Trophoblast cell (in vitro differentiated cells and primary cell): ENCODE measurements around the gene IGSF9.
A peak's percentile ranks its signal among the peaks of the same experiment; 100 is the strongest.

ENCODE experiments used
- DNase-seq, 2 donors: peaks; one replicate each; pipeline ENCODE4 v3.0.0-alpha.2; 2016
- H2AFZ ChIP-seq: 2 replicates; pipeline ENCODE4 v1.6.1; 2013; ENCODE audit warnings: low read length, moderate library complexity, mild to moderate bottlenecking; ENCODE audit not compliant: insufficient read depth, poor library complexity
- H2AK5ac ChIP-seq: 2 replicates; pipeline ENCODE4 v1.6.1; 2013; ENCODE audit warnings: mild to moderate bottlenecking, low read length
- H2BK120ac ChIP-seq: 2 replicates; pipeline ENCODE4 v1.6.1; 2013; ENCODE audit warnings: low read length, mild to moderate bottlenecking, moderate library complexity; ENCODE audit not compliant: insufficient read depth, poor library complexity
- H2BK12ac ChIP-seq: 2 replicates; pipeline ENCODE4 v1.6.1; 2013; ENCODE audit warnings: mild to moderate bottlenecking, low read length, moderate library complexity
- H2BK5ac ChIP-seq: 2 replicates; pipeline ENCODE4 v1.6.1; 2013; ENCODE audit warnings: low read length, low read depth, moderate library complexity, mild to moderate bottlenecking; ENCODE audit not compliant: poor library complexity
- H3K14ac ChIP-seq: 2 replicates; pipeline ENCODE4 v1.6.1; 2013; ENCODE audit warnings: mild to moderate bottlenecking, low read length
- H3K18ac ChIP-seq: 2 replicates; pipeline ENCODE4 v1.6.1; 2013; ENCODE audit warnings: mild to moderate bottlenecking, low read length
- H3K23ac ChIP-seq: 2 replicates; pipeline ENCODE4 v1.6.1; 2013; ENCODE audit warnings: low read length
- H3K27ac ChIP-seq: 2 replicates; pipeline ENCODE4 v1.5.1; 2013; ENCODE audit warnings: low read depth, mild to moderate bottlenecking, inconsistent platforms, low read length, moderate library complexity
- H3K27me3 ChIP-seq: 2 replicates; pipeline ENCODE4 v1.6.1; 2013; ENCODE audit warnings: inconsistent platforms, mild to moderate bottlenecking, low read length, moderate library complexity; ENCODE audit not compliant: insufficient read depth
- H3K36me3 ChIP-seq, 2 experiments: 1 replicate in 1 of 2; 2 replicates in 1 of 2; pipeline ENCODE4 v1.6.1; 2013; ENCODE audit warnings: low read length in 2 of 2, mild to moderate bottlenecking in 2 of 2, moderate library complexity in 1 of 2; ENCODE audit not compliant: insufficient read depth in 2 of 2, control insufficient read depth in 1 of 2
- H3K4ac ChIP-seq: 2 replicates; pipeline ENCODE4 v1.6.1; 2013; ENCODE audit warnings: low read depth, mild to moderate bottlenecking, low read length, moderate library complexity
- H3K4me1 ChIP-seq, 2 experiments: 1 replicate in 1 of 2; 2 replicates in 1 of 2; pipeline ENCODE4 v1.6.1; 2013; ENCODE audit warnings: low read length in 2 of 2, mild to moderate bottlenecking in 2 of 2, moderate library complexity in 1 of 2; ENCODE audit not compliant: insufficient read depth in 2 of 2, control insufficient read depth in 1 of 2
- H3K4me2 ChIP-seq: 2 replicates; pipeline ENCODE4 v1.6.1; 2013; ENCODE audit warnings: inconsistent platforms, mild to moderate bottlenecking, low read length, moderate library complexity
- H3K4me3 ChIP-seq: 2 replicates; pipeline ENCODE4 v1.5.1; 2013; ENCODE audit warnings: mild to moderate bottlenecking, low read depth, low read length, inconsistent platforms
- H3K79me1 ChIP-seq: one replicate; pipeline ENCODE4 v1.6.1; 2013; ENCODE audit warnings: low read length
- H3K79me2 ChIP-seq: 2 replicates; pipeline ENCODE4 v1.6.1; 2013; ENCODE audit warnings: low read length, mild to moderate bottlenecking; ENCODE audit not compliant: control insufficient read depth, insufficient read depth, poor library complexity
- H3K9ac ChIP-seq: 2 replicates; pipeline ENCODE4 v1.6.1; 2013; ENCODE audit warnings: mild to moderate bottlenecking, low read length
- H3K9me3 ChIP-seq: 2 replicates; pipeline ENCODE4 v1.6.1; 2013; ENCODE audit warnings: low read depth, mild to moderate bottlenecking, control low read depth, inconsistent platforms, low read length; ENCODE audit not compliant: insufficient read depth
- H4K12ac ChIP-seq: 2 replicates; pipeline ENCODE4 v1.6.1; 2013; ENCODE audit warnings: low read depth, mild to moderate bottlenecking, low read length, moderate library complexity
- H4K8ac ChIP-seq: 2 replicates; pipeline ENCODE4 v1.6.1; 2013; ENCODE audit warnings: low read depth, mild to moderate bottlenecking, low read length, moderate library complexity
- H4K91ac ChIP-seq: one replicate; pipeline ENCODE4 v1.6.1; 2013; ENCODE audit warnings: low read depth, mild to moderate bottlenecking, low read length, moderate library complexity
- WGBS: extraction: QIAGEN DNeasy Blood & Tissue Kit; methylation state at CpG from one replicate; pipeline ENCODE4 v1.1.7; 2013; ENCODE audit warnings: missing lambda C conversion rate; ENCODE audit not compliant: insufficient read length, insufficient coverage; ENCODE audit errors: extremely low coverage; 5-methylcytosine and 5-hydroxymethylcytosine counted together

IGSF9 gene

GRCh38 chr1:159889202-159889601, 56.2 kb downstream of the IGSF9 start:
- no peaks in the 10 kb centered on the region for H3K9me3 ChIP-seq
- no peak overlapping the region for H3K4me3 ChIP-seq
- peak overlapping the region; percentile 39 for H3K4ac ChIP-seq
- no peak overlapping the region for H3K9ac ChIP-seq
- peak overlapping the region; percentile 35 for H3K27ac ChIP-seq
- no peak overlapping the region for H2AFZ ChIP-seq
- no peak overlapping the region for H3K23ac ChIP-seq
- H2BK5ac ChIP-seq = peak overlapping the region; percentile 67
- peaks cover 12% of the 10 kb centered on the region for H3K79me1 ChIP-seq
- H3K4me1 ChIP-seq = peaks cover 11% of the 10 kb centered on the region in 2 experiments
- H3K27me3 ChIP-seq = no peaks in the 10 kb centered on the region
- peak overlapping the region; percentile 92 for H2BK12ac ChIP-seq
- DNase-seq = no peak
- no peak overlapping the region for H3K4me2 ChIP-seq
- H4K91ac ChIP-seq = peak overlapping the region; percentile 88
- peak overlapping the region; percentile 61 for H2BK120ac ChIP-seq
- H2AK5ac ChIP-seq = peak overlapping the region; percentile 80
- peak overlapping the region; percentile 55 for H4K8ac ChIP-seq
- H3K14ac ChIP-seq = peak overlapping the region; percentile 79
- H3K79me2 ChIP-seq = no peaks in the 10 kb centered on the region
- H4K12ac ChIP-seq = no peak overlapping the region
- peak overlapping the region; percentile 72 for H3K18ac ChIP-seq
- H3K36me3 ChIP-seq = no peaks in the 10 kb centered on the region
- no CpG with 5 or more reads among the region's 4 CpGs for WGBS

- no peak overlapping the region for H3K18ac ChIP-seq
- H2BK120ac ChIP-seq = no peak overlapping the region
- H3K36me3 ChIP-seq = no peaks in the 10 kb centered on the region
- H3K79me2 ChIP-seq = no peaks in the 10 kb centered on the region
- no peak overlapping the region for H2BK12ac ChIP-seq
- H3K4ac ChIP-seq = no peak overlapping the region
- no peak overlapping the region for H2AFZ ChIP-seq
- H3K4me3 ChIP-seq = no peak overlapping the region
- H3K27ac ChIP-seq = no peak overlapping the region
- no peaks in the 10 kb centered on the region for H3K9me3 ChIP-seq
- no peak overlapping the region for H3K9ac ChIP-seq
- no peak overlapping the region for H3K23ac ChIP-seq
- no peak overlapping the region for H2AK5ac ChIP-seq
- peaks cover 1% of the 10 kb centered on the region for H3K79me1 ChIP-seq
- H4K91ac ChIP-seq = no peak overlapping the region
- H3K27me3 ChIP-seq = no peaks in the 10 kb centered on the region
- peaks cover 1 to 2% of the 10 kb centered on the region in 2 experiments for H3K4me1 ChIP-seq
- DNase-seq = no peak
- H3K14ac ChIP-seq = no peak overlapping the region
- no peak overlapping the region for H3K4me2 ChIP-seq
- H2BK5ac ChIP-seq = no peak overlapping the region
- WGBS = no CpG with 5 or more reads among the region's 8 CpGs
- no peak overlapping the region for H4K8ac ChIP-seq
- no peak overlapping the region for H4K12ac ChIP-seq
Observed at GRCh38 chr1:159884296-159884695, 61.1 kb downstream of the IGSF9 start.

DNA sequence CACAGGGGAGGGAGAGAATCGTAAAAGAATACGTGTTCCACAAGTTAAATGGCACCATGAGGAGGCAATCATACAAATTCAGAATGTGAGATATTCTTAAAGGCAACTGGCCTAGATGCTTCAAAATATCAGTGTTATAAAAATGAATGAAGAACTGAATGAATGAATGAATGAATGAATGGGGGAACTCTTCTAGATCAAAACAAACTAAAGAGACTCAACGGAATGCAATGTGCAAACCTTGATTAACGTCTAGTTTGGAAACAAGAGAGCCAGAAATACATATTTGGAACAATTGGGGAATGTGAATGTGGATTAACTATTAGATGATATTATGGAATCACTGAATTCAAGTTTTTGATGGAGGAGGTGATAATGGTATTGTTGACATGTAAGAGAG, 62.3 kb downstream of the IGSF9 start:
- Histone ChIP-seq H3K9me3 (no peaks in the 10 kb centered on the region), H3K79me2 (no peaks in the 10 kb centered on the region), H3K36me3 (no peaks in the 10 kb centered on the region), H3K4me1 (no peaks in the 10 kb centered on the region), H4K8ac (no peak overlapping the region), H3K9ac (no peak overlapping the region), H3K79me1 (no peaks in the 10 kb centered on the region), H2AK5ac (no peak overlapping the region), H3K23ac (no peak overlapping the region), H3K14ac (no peak overlapping the region), H2BK5ac (no peak overlapping the region), H3K18ac (no peak overlapping the region), H3K27ac (no peak overlapping the region), H2AFZ (no peak overlapping the region), H4K91ac (no peak overlapping the region), H3K27me3 (no peaks in the 10 kb centered on the region), H3K4me2 (no peak overlapping the region), H3K4ac (no peak overlapping the region), H2BK12ac (no peak overlapping the region), H4K12ac (no peak overlapping the region), H3K4me3 (no peak overlapping the region), H2BK120ac (no peak overlapping the region)
- WGBS = no CpG with 5 or more reads among the region's 4 CpGs
- no peak for DNase-seq

DNA sequence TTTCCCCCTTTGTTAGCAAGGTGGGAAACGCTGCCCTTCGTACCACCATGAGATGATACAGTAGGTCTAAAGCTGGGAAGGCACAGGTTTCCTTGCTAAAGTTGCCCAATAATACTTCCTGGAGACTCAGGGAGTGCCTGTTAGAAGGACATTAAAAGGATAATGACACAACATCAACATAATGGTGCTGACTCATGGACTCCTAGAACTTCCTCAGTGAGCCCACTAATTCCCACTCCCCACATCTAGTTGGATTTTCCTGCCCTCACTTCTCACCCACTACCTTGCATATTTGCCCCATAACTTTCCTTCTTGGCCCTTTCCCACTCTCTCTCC, 62.9 kb downstream of the IGSF9 start:
- Histone ChIP-seq H2BK120ac (no peak overlapping the region), H3K18ac (no peak overlapping the region), H3K23ac (no peak overlapping the region), H3K4ac (no peak overlapping the region), H2AK5ac (no peak overlapping the region), H3K27ac (no peak overlapping the region), H3K9me3 (no peaks in the 10 kb centered on the region), H2AFZ (no peak overlapping the region), H3K79me1 (no peaks in the 10 kb centered on the region), H3K36me3 (no peaks in the 10 kb centered on the region), H3K9ac (no peak overlapping the region), H3K4me1 (no peaks in the 10 kb centered on the region), H3K4me3 (no peak overlapping the region), H4K8ac (no peak overlapping the region), H3K4me2 (no peak overlapping the region), H2BK12ac (no peak overlapping the region), H4K91ac (no peak overlapping the region), H3K79me2 (no peaks in the 10 kb centered on the region), H3K14ac (no peak overlapping the region), H4K12ac (no peak overlapping the region), H3K27me3 (no peaks in the 10 kb centered on the region), H2BK5ac (no peak overlapping the region)
- DNase-seq = no peak
- no CpG with 5 or more reads among the region's 2 CpGs for WGBS
